ENCODE data around the gene CUL9.

CUL9 gene

DNA sequence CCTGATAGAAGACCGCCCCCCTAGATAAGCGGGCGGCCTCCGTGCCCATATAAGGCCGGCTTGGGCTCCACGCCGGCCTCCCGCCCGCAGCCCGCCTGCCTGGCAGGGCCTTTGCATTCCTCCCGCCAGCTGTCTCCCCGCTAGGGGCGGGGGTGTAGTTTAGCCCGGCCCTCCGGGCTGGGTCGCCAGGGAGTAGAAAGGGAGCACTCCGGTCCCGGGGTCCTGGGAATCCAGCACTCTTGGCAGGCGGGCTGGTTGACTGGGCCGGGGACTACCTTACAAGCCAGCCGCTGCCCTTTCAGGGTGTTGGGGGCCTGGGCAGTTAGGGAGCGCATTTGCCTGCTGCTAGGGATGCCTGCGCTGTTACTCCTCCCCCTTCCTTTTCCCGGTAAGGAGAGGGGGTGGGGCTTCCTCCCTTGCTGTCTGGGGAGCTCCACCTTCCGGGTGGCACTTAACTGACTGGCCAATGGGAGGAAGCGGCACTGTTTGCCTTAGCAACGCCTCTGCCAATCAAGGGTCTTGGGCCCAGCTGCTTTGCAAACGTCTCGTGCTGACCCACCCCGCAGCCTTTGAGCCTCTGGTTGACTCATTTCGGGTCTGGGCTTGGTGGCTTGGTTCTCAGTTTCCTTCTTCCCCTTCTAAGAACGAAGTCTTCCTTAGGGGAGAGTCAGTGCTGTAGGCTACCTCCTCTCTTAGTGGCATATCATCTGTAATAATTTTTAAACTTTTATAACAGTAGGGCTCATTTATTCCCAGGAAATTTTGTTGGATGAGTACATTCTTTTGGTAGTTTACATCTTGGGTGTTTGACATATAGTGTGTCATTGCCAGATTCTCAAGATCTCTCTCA lies 7.5 kb upstream of the CUL9 start:
- DNase-seq (ENCODE audit: low spot score), result peak; percentile 98
- TF ChIP-seq, protein P1, sequence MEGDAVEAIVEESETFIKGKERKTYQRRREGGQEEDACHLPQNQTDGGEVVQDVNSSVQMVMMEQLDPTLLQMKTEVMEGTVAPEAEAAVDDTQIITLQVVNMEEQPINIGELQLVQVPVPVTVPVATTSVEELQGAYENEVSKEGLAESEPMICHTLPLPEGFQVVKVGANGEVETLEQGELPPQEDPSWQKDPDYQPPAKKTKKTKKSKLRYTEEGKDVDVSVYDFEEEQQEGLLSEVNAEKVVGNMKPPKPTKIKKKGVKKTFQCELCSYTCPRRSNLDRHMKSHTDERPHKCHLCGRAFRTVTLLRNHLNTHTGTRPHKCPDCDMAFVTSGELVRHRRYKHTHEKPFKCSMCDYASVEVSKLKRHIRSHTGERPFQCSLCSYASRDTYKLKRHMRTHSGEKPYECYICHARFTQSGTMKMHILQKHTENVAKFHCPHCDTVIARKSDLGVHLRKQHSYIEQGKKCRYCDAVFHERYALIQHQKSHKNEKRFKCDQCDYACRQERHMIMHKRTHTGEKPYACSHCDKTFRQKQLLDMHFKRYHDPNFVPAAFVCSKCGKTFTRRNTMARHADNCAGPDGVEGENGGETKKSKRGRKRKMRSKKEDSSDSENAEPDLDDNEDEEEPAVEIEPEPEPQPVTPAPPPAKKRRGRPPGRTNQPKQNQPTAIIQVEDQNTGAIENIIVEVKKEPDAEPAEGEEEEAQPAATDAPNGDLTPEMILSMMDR (IDR thresholded peaks at IDR 0.05; ENCODE audit: extremely low read depth, missing control alignments), result no peak

DNA sequence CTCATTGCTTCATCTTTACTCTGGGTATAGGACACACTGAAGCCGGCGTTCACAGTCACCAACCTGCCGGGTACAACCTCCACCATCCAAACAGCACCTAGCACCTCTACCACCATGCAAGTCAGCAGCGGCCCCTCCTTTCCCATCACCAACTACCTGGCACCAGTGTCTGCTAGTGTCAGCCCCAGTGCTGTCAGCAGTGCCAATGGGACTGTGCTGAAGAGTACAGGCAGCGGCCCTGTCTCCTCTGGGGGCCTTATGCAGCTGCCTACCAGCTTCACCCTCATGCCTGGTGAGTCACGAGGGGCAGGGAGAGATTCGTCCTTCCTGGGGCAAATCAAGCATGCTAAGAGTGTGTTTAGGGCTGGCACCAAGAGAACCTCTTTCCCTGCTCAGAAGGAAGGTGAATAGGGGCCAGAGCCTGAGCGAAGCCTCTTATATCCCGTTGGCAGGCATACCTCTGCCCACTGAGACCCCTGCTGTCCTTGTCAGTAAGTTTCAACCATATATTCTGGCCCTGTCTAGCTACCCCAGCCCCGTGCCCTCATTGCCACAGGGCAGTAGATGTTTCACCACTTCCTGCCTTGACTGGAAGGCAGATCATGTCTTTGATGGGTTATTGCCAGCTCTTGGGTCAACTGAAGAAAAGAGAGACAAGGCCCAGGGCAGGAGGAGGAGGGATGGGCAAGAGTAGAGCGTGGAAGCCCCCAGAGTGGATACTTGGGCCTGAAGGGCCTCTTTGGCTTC lies 6.1 kb upstream of the CUL9 start:
- TF ChIP-seq, protein P1 (IDR thresholded peaks at IDR 0.05; ENCODE audit: extremely low read depth, missing control alignments), result no peak
- DNase-seq (ENCODE audit: low spot score), result no peak

DNA sequence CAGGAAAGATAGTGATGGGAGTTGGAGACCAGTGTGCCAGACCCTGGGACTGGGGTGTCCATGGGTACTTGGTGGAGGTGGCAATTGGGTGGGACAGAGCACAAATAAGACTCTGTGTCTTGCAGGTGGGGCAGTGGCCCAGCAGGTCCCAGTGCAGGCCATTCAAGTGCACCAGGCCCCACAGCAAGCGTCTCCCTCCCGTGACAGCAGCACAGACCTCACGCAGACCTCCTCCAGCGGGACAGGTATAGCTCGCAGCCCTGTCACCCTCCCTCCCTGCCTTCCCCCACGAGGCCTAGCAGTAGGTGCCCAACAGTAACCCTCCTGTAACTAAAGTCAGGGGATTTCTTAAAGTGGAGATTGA lies 5.6 kb upstream of the CUL9 start:
- no peak for DNase-seq (ENCODE audit: low spot score)
- TF ChIP-seq, protein P1 (IDR thresholded peaks at IDR 0.05; ENCODE audit: extremely low read depth, missing control alignments), result no peak

DNA sequence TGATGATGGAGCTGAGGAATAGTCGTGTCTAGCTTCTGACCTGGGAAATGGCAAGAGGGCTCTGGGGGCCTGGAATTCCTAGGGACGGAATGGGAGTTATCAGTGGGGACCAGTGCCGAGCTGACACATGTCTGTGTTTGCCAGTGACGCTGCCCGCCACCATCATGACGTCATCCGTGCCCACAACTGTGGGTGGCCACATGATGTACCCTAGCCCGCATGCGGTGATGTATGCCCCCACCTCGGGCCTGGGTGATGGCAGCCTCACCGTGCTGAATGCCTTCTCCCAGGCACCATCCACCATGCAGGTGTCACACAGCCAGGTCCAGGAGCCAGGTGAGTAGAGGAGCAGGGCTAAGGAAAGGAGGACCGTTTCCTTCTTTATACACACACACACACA lies 3.8 kb upstream of the CUL9 start:
- TF ChIP-seq, protein P1 (IDR thresholded peaks at IDR 0.05; ENCODE audit: extremely low read depth, missing control alignments), result no peak
- DNase-seq (ENCODE audit: low spot score), result no peak

DNA sequence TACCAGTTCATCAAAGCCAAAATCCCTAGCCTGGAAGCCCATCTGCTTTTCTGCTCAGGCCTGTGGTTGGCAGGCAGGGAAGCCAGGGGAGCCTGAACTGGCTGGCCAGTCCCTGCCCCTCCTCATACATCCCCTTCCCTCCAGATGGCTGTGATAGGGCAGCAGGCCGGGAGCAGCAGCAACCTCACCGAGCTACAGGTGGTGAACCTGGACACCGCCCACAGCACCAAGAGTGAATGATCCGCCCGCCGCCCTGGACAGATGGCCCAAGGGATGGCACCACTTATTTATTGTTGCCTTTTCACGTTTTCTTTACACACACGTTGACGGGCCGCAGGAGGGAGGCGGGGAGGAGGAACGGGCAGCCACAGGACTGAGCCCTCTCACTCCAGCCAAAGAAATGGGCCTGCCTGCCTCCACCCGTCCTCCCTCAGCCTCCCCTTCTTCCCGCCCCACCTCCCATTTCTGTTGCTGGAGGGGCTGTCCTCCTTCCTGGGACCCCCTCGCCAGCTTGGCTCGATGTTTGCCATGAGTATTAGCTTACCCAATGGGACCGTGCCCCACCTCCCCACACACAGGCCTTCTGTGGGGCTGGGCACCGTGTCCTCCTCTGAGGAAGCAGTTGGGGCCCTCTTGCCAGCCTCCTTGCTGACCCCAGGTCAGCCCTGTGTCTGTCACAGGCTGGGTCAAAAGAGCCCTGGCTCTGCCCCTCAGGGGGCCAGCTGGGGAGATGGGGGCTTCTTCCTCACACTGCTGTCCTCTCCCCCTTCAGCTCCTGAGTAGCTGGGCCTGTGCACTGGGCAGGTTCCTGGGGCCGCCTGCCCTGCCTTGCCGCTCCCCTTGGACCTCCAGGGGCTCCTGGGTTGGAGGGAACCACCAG lies 2.8 kb upstream of the CUL9 start:
- no peak for DNase-seq (ENCODE audit: low spot score)
- TF ChIP-seq, protein P1 (IDR thresholded peaks at IDR 0.05; ENCODE audit: extremely low read depth, missing control alignments), result no peak

DNA sequence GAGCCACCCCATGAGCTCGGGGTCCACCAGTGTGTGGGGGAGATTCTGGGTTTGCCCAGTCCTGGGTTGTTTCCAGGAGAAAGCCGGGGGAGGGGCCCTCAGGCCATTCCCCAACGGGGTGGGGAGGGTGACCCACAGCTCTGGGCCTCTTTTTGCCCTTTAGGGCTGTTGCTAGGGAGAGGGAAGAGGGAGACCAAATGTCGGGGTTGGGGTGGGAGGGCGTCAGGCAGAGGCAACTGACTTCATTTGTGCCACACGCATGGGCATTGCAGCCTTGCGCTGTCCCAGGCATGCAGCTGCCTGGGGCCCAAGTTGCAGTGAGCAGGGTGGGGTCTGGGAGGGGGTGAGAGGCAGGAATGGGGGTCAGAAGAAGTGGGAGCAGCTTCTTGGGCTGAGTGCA lies 1.9 kb upstream of the CUL9 start:
- DNase-seq (ENCODE audit: low spot score), result no peak
- TF ChIP-seq, protein P1 (IDR thresholded peaks at IDR 0.05; ENCODE audit: extremely low read depth, missing control alignments), result no peak

Measured in GM20000 (cell line).